Fibroblast of villous mesenchyme (primary cell): Measurements from ENCODE around the gene ILRUN. TPM values are rescaled to one million over a fixed set of nuclear protein-coding genes. Genes with fewer than 3 reads are reported as not detected.
"Not testable (repeated sequence)": the region's sequence is repeated elsewhere in the genome, so short reads cannot be mapped to it uniquely, and the experiment has no call there.

ENCODE experiments used
- DNase-seq: peaks from one replicate; pipeline ENCODE4 v3.0.0-alpha.2; 2010; ENCODE audit warnings: low read depth
- H3K4me3 ChIP-seq: 2 replicates; pipeline ENCODE4 v1.5.1; 2011; ENCODE audit warnings: low read depth, mild to moderate bottlenecking, low read length
- total RNA-seq: library from RNA; depleted of rRNA; stranded (reverse); fragments of >200 nt; gene quantifications from 2 replicates; pipeline ENCODE4 v1.2.3, GENCODE V29; 2012
- TF ChIP-seq, protein P1 (sequence below): IDR thresholded peaks from 2 replicates; pipeline ENCODE4 v1.5.1; 2012; ENCODE audit warnings: low read depth, mild to moderate bottlenecking, low read length; ENCODE audit not compliant: insufficient read depth

Gene ILRUN
- total RNA-seq, result 42.2 and 58.3 TPM in 2 replicates

DNA sequence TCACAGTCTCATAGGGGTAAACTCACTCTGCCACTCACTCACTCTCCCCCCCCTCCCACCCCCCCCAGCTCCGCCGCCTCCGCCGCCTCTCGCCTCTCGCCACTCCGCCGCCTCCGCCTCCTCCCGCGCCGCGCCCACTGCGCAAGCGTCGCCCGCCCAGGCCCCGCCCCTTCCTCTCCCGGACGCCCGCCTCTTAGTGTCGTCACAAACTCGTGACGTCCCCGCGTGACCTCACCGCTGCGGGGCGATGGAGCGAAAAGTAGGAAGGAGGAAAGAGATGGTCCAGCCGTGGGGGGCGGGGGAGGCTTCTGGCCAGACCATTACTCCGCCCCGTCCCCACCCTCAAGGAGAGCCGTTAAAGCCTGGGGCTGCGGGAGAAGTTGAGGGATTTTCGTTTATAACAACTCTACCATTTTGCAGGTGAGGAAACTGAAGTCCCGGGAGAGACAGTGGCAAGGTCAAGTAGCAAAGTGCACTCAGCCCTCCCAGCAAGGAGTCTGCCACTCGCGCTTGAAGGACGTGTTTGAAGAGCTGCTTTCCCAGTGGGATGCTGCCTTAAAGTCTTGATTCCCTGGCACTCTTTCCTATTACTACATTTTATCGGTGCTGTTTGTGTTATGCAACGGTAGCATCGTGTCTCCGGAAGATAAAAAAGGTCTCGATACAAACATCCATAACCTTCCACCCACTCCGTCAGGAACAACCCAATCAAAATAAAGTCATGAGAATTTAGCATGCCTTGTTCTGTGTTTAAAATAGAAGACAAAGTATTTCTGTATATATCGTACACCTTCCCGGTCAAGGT, at the start of gene ILRUN:
Gene ILRUN, minus strand, starts transcription at position 29 of the 805 bp plus-strand sequence. CDS start 164 bp downstream, outside the sequence.
- TF ChIP-seq, protein P1, sequence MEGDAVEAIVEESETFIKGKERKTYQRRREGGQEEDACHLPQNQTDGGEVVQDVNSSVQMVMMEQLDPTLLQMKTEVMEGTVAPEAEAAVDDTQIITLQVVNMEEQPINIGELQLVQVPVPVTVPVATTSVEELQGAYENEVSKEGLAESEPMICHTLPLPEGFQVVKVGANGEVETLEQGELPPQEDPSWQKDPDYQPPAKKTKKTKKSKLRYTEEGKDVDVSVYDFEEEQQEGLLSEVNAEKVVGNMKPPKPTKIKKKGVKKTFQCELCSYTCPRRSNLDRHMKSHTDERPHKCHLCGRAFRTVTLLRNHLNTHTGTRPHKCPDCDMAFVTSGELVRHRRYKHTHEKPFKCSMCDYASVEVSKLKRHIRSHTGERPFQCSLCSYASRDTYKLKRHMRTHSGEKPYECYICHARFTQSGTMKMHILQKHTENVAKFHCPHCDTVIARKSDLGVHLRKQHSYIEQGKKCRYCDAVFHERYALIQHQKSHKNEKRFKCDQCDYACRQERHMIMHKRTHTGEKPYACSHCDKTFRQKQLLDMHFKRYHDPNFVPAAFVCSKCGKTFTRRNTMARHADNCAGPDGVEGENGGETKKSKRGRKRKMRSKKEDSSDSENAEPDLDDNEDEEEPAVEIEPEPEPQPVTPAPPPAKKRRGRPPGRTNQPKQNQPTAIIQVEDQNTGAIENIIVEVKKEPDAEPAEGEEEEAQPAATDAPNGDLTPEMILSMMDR, result no peak
- peak within 1 kb of the TSS; percentile 98 for H3K4me3 ChIP-seq
- peak; percentile 97 for DNase-seq

DNA sequence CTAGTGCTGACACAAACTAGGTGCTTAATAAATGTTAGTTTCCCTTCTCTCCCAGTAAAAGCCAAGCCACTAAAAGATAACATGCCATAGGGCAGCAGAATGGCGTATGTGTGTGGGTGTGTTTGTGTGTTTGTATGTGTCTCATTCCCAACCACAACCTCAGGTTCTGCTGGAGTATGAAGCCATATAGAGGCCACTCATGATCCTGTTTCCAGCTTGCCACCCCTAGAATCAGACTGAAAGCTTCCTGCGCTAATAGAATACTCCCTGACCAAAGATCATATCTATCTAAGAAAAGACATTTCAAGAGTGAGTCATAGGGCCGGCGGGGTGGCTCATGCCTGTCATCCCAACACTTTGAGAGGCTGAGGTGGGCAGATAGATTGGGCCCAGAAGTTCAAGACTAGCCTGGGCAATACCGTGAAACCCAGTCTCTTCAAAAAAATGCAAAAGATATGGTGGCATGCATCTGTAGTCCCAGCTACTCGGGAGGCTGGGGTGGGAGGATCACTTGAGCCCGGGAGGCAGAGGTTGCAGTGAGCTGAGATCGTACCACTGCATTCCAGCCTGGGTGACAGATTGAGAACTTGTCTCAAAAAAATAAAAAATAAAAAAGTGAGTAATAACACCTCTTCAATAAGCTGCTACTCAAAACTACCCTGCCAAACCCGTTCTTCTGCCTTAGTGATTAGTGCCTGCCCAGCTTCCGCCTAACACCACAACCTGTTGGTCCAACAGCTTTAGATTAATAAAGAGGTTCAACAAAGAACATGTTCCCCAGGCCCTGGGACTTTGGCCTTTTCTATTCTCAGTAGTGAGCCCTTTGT, 48.9 kb upstream of the ILRUN start:
- TF ChIP-seq, protein P1, result no peak
- DNase-seq, result peak; percentile 49

DNA sequence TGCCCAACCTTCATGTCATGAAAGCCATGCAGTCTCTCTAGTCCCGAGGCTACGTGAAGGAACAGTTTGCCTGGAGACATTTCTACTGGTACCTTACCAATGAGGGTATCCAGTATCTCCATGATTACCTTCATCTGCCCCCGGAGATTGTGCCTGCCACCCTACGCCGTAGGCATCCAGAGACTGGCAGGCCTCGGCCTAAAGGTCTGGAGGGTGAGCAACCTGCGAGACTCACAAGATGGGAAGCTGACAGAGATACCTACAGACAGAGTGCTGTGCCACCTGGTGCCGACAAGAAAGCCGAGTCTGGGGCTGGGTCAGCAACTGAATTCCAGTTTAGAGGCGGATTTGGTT, 47.7 kb upstream of the ILRUN start:
- not testable (repeated sequence) for DNase-seq, H3K4me3 ChIP-seq

More for the DNA sequence above, 48.9 kb upstream of the ILRUN start:
- no peak overlapping the region for H3K4me3 ChIP-seq

DNA sequence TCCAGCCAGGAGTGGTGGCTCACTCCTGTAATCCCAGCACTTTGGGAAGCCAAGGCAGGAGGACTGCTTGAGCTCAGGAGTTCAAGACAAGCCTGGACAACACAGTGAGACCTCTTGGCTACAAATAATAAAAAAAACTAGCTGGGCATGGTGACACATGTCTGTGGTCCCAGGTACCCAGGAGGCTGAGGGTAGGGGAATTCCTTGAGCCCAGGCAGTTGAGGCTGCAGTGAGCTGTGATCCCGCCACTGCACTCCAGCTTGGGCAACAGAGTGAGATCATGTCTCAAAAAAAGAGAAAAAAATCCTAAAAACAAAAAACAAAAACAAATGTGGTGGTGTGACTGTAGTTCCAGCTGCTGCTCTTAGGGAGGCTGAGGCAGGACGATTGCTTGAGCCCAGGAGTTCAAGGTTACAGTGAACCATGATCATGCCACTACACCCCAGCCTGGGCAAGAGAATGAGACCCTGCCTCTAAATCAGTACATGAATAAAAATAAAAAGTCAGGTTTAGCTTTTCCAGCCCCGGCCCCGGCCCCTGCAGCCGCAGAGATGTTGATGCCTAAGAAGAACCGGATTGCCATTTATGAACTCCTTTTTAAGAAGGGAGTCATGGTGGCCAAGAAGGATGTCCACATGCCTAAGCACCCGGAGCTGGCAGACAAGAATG, 47.2 kb upstream of the ILRUN start:
- no peak overlapping the region for H3K4me3 ChIP-seq
- TF ChIP-seq, protein P1, result no peak
- DNase-seq, result no peak

DNA sequence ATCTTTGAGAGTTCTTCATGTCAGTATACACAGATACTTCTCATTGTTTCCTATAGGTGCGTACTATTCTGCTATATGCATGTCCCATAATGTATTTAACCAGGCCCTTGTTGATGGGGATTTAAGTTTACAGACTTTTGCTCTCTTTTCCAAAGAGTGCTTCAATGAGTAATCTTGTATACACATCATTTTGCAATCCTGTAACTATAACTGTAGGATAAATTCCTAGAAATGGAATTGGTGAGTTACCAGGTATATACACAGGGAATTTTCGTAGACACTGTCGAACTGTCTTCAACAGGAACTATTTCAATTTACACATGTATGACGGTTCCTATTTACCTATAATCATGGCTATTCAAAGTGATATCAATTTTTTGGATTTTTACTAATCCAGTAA, 45.5 kb upstream of the ILRUN start:
- TF ChIP-seq, protein P1, result no peak
- no peak overlapping the region for H3K4me3 ChIP-seq
- no peak for DNase-seq

DNA sequence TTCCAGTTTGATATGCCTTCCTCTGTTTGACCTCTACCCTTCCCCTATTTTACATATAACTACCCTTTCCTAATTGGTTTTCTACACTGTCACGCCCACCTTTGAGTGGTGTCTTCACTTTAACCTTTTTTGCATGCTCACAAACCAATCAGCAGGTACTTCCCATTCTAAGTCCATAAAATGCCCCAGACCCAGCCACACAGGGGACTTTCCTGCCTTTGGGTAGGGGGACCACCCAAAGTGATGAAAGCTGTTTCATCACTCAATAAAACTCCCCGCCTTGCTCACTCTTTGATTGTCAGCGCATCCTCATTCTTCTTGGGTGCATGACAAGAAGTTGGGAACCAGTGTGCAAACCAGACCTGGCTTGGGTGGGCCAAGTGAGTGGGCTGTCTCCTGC, 40.3 kb upstream of the ILRUN start:
- TF ChIP-seq, protein P1, result no peak
- no peak overlapping the region for H3K4me3 ChIP-seq
- DNase-seq, result no peak
